ENCODE data around the gene SLC5A10.

- TF ChIP-seq POLR2A (IDR thresholded peaks at IDR 0.05) (no peak), CTCF (IDR thresholded peaks at IDR 0.05) (no peak), EP300 (IDR thresholded peaks at IDR 0.05) (no peak), POLR2AphosphoS5 (IDR thresholded peaks at IDR 0.05) (no peak)
Measured at GRCh38 chr17:19009970-19010369, 58.0 kb downstream of the SLC5A10 start.
